ENCODE measurements around the gene CEP44. TPM values are rescaled to one million over a fixed set of nuclear protein-coding genes. Genes with fewer than 3 reads are reported as not detected.
"Not testable (repeated sequence)": the region's sequence is repeated elsewhere in the genome, so short reads cannot be mapped to it uniquely, and the experiment has no call there.

Gene CEP44
- total RNA-seq, 2 donors from 2014 or later, result 14.8 to 17.5 TPM

DNA sequence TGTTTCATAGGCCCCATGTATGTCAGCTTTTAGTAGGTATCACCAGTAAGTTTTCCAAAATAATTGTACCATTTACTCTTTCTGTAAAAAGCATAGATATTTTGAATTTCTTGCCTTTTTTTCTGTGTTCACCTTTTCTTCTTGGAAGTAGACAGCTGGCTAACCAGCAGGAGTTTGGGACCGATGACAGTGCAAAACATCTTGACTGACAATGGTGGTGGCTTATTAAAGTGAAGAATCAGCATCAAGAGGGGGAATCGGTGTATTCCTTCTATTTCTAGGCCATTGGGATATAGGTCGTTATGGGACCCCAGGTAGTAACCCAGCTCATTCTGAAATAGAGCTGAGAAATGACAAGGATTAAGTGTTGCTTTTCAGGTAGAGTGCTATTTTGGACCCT lies 3.2 kb downstream of the CEP44 start:
- DNase-seq (ENCODE audit: low spot score) (no peak), ATAC-seq (no peak)
- Mint-ChIP-seq H3K9me3 (no peaks in the 10 kb centered on the region), H3K4me1 (ENCODE audit: low read depth in 2 of 2) (peaks cover 20 to 33% of the 10 kb centered on the region in 2 donors), H3K27ac (no peak overlapping the region), H3K36me3 (peaks cover 1% of the 10 kb centered on the region), H3K4me3 (no peak overlapping the region), H3K27me3 (no peaks in the 10 kb centered on the region)

DNA sequence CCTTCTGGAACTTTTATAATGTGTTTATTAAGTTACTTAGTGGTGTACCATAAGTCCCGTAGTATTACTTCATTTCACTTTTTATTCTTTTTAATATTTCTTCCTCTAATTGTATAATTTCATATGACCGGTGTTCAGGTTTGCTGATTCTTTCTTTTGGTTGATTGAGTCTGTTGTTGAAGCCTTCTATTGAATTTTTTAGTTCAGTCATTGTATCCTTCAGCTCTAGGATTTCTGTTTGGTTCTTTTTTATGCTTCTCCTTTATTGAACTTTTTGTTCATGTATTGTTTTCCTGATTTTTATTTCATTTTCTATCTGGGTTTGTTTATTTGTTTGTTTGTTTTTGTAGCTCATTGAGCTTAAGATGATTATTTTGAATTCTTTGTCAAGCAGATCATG lies 8.8 kb downstream of the CEP44 start:
- no peaks in the 10 kb centered on the region for H3K27me3 Mint-ChIP-seq
- peaks cover 5 to 7% of the 10 kb centered on the region in 2 donors for H3K4me1 Mint-ChIP-seq (ENCODE audit: low read depth in 2 of 2)
- no peak overlapping the region for H3K4me3 Mint-ChIP-seq
- peaks cover 17% of the 10 kb centered on the region for H3K36me3 Mint-ChIP-seq
- no peak for ATAC-seq
- no peak overlapping the region for H3K27ac Mint-ChIP-seq
- peaks cover 5% of the 10 kb centered on the region for H3K9me3 Mint-ChIP-seq
- no peak for DNase-seq (ENCODE audit: low spot score)

DNA sequence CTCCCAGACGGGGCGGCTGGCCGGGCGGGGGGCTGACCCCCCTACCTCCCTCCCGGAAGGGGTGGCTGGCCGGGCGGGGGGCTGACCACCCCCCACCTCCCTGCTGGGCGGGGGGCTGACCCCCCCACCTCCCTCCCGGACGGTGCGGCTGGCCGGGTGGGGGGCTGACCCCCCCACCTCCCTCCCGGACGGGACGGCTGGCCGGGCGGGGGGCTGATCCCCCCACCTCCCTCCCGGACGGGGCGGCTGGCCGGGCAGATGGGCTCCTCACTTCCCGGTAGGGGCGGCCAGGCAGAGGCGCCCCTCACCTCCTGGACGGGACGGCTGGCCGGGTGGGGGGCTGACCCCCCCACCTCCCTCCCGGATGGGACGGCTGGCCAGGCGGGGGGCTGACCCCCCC lies 10.9 kb downstream of the CEP44 start:
- peaks cover 19% of the 10 kb centered on the region for H3K36me3 Mint-ChIP-seq
- DNase-seq (ENCODE audit: low spot score); H3K27ac Mint-ChIP-seq; H3K9me3 Mint-ChIP-seq; H3K4me3 Mint-ChIP-seq; H3K27me3 Mint-ChIP-seq; ATAC-seq; H3K4me1 Mint-ChIP-seq (ENCODE audit: low read depth in 2 of 2): not testable (repeated sequence)

- H3K4me1 Mint-ChIP-seq (ENCODE audit: low read depth in 2 of 2); H3K27me3 Mint-ChIP-seq; DNase-seq (ENCODE audit: low spot score); H3K9me3 Mint-ChIP-seq; ATAC-seq; H3K27ac Mint-ChIP-seq; H3K4me3 Mint-ChIP-seq: not testable (repeated sequence)
- peaks cover 23% of the 10 kb centered on the region for H3K36me3 Mint-ChIP-seq
Observed at GRCh38 chr4:174295142-174295541, 11.4 kb downstream of the CEP44 start.

- H3K27ac Mint-ChIP-seq, result no peak overlapping the region
- peaks cover 24% of the 10 kb centered on the region for H3K36me3 Mint-ChIP-seq
- no peaks in the 10 kb centered on the region for H3K27me3 Mint-ChIP-seq
- H3K4me3 Mint-ChIP-seq, result no peak overlapping the region
- no peaks in the 10 kb centered on the region for H3K9me3 Mint-ChIP-seq
- no peaks in the 10 kb centered on the region for H3K4me1 Mint-ChIP-seq (ENCODE audit: low read depth in 2 of 2)
- no peak for DNase-seq (ENCODE audit: low spot score)
- ATAC-seq, result no peak
Observed at GRCh38 chr4:174303687-174304086, 20.0 kb downstream of the CEP44 start.

- H3K4me3 Mint-ChIP-seq, result no peak overlapping the region
- H3K27me3 Mint-ChIP-seq, result no peaks in the 10 kb centered on the region
- DNase-seq (ENCODE audit: low spot score) (no peak), ATAC-seq (no peak)
- no peak overlapping the region for H3K27ac Mint-ChIP-seq
- no peaks in the 10 kb centered on the region for H3K9me3 Mint-ChIP-seq
- peaks cover 22% of the 10 kb centered on the region for H3K36me3 Mint-ChIP-seq
- no peaks in the 10 kb centered on the region for H3K4me1 Mint-ChIP-seq (ENCODE audit: low read depth in 2 of 2)
Observed at GRCh38 chr4:174304664-174305063, 21.0 kb downstream of the CEP44 start.

GRCh38 chr4:174305961-174306360 lies 22.2 kb downstream of the CEP44 start:
- H3K4me3 Mint-ChIP-seq, result no peak overlapping the region
- no peaks in the 10 kb centered on the region for H3K4me1 Mint-ChIP-seq (ENCODE audit: low read depth in 2 of 2)
- DNase-seq (ENCODE audit: low spot score) (no peak), ATAC-seq (no peak)
- no peaks in the 10 kb centered on the region for H3K9me3 Mint-ChIP-seq
- H3K36me3 Mint-ChIP-seq, result peaks cover 18% of the 10 kb centered on the region
- H3K27me3 Mint-ChIP-seq, result no peaks in the 10 kb centered on the region
- no peak overlapping the region for H3K27ac Mint-ChIP-seq

DNA sequence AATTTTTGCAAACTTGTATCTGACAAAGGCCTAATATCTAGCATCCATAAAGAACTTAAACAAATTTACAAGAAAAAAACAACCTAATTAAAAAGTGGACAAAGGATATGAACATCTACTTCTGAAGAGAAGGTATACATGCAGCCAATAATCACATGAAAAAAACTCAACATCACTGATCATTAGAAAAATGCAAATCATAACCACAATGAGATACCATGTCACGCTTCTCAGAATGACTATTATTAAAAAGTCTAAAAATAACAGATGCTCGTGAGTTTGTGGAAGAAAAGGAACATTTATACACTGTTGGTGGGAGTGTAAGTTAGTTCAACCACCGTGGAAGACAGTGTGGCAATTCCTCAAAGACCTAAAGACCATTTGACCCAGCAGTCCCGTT lies 24.0 kb downstream of the CEP44 start:
- H3K27me3 Mint-ChIP-seq, result no peaks in the 10 kb centered on the region
- DNase-seq (ENCODE audit: low spot score) (no peak), ATAC-seq (no peak)
- H3K4me1 Mint-ChIP-seq (ENCODE audit: low read depth in 2 of 2), result peaks cover 2% of the 10 kb centered on the region in 2 donors
- H3K4me3 Mint-ChIP-seq, result no peak overlapping the region
- H3K27ac Mint-ChIP-seq, result no peak overlapping the region
- H3K9me3 Mint-ChIP-seq, result no peaks in the 10 kb centered on the region
- H3K36me3 Mint-ChIP-seq, result peaks cover 18% of the 10 kb centered on the region

DNA sequence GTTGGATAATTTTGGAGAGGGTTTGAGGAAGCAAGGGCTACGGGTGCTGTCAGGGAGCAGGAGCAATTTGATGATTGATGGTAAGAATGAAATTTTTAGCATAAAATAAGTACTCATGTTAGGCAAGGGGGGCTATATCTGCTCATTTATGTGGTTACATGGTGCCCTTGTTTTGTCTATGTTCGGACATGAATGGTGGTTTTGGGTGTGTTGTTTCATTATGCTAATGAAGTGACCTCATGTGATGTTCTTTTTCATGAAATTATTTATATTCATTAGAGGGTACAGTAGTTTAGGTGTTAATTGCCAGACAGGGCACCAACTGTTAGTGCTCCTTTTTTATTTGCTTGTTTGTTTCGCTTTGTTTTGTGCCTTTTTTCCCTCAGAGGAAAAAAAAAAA lies 29.3 kb downstream of the CEP44 start:
- no peaks in the 10 kb centered on the region for H3K27me3 Mint-ChIP-seq
- no peak overlapping the region for H3K4me3 Mint-ChIP-seq
- H3K36me3 Mint-ChIP-seq, result peaks cover 10% of the 10 kb centered on the region
- H3K9me3 Mint-ChIP-seq, result no peaks in the 10 kb centered on the region
- H3K4me1 Mint-ChIP-seq (ENCODE audit: low read depth in 2 of 2), result peaks cover 4 to 9% of the 10 kb centered on the region in 2 donors
- DNase-seq (ENCODE audit: low spot score) (no peak), ATAC-seq (no peak)
- no peak overlapping the region for H3K27ac Mint-ChIP-seq

- Mint-ChIP-seq H3K9me3 (no peaks in the 10 kb centered on the region), H3K36me3 (peaks cover 4% of the 10 kb centered on the region), H3K27me3 (no peaks in the 10 kb centered on the region), H3K27ac (no peak overlapping the region), H3K4me1 (ENCODE audit: low read depth in 2 of 2) (peaks cover 4 to 9% of the 10 kb centered on the region in 2 donors), H3K4me3 (no peak overlapping the region)
- ATAC-seq, result no peak
- DNase-seq (ENCODE audit: low spot score), result no peak
Observed at GRCh38 chr4:174314274-174314673, 30.6 kb downstream of the CEP44 start.

- ATAC-seq (no peak), DNase-seq (ENCODE audit: low spot score) (no peak)
- H3K4me1 Mint-ChIP-seq (ENCODE audit: low read depth in 2 of 2), result peaks cover 4 to 9% of the 10 kb centered on the region in 2 donors
- H3K4me3 Mint-ChIP-seq, result no peak overlapping the region
- no peaks in the 10 kb centered on the region for H3K9me3 Mint-ChIP-seq
- peaks cover 4% of the 10 kb centered on the region for H3K36me3 Mint-ChIP-seq
- no peaks in the 10 kb centered on the region for H3K27me3 Mint-ChIP-seq
- no peak overlapping the region for H3K27ac Mint-ChIP-seq
Observed at GRCh38 chr4:174314770-174315169, 31.1 kb downstream of the CEP44 start.

- peaks cover 4% of the 10 kb centered on the region for H3K36me3 Mint-ChIP-seq
- no peaks in the 10 kb centered on the region for H3K27me3 Mint-ChIP-seq
- H3K9me3 Mint-ChIP-seq, result no peaks in the 10 kb centered on the region
- ATAC-seq (no peak), DNase-seq (ENCODE audit: low spot score) (no peak)
- H3K4me3 Mint-ChIP-seq, result no peak overlapping the region
- H3K4me1 Mint-ChIP-seq (ENCODE audit: low read depth in 2 of 2), result peaks cover 4 to 9% of the 10 kb centered on the region in 2 donors
- no peak overlapping the region for H3K27ac Mint-ChIP-seq
Observed at GRCh38 chr4:174316546-174316945, 32.8 kb downstream of the CEP44 start.

- no peak for DNase-seq (ENCODE audit: low spot score)
- Mint-ChIP-seq H3K4me1 (ENCODE audit: low read depth in 2 of 2) (peaks cover 4 to 9% of the 10 kb centered on the region in 2 donors), H3K27ac (no peak overlapping the region), H3K36me3 (peaks cover 4% of the 10 kb centered on the region), H3K4me3 (no peak overlapping the region), H3K27me3 (no peaks in the 10 kb centered on the region), H3K9me3 (no peaks in the 10 kb centered on the region)
- no peak for ATAC-seq
Observed at GRCh38 chr4:174316954-174317353, 33.2 kb downstream of the CEP44 start.

DNA sequence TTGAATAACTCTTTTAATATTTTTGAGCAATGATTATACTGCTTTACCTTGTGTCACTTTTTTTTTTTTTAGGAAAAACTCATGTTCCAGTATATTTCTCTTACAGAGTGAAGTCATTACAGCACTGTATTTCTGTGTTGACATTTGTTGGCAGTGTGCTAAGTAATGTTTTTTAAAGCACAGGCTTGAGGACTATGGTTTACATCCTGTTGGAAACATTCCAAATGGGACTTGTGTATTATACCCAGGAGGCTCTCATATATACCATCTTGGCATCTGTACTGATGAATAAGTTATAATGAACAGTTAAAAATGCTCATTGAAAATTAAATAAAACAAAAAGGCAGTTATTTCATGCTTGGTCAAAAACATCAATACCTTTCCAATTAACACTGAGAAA lies 33.8 kb downstream of the CEP44 start:
- peaks cover 4 to 8% of the 10 kb centered on the region in 2 donors for H3K4me1 Mint-ChIP-seq (ENCODE audit: low read depth in 2 of 2)
- no peak overlapping the region for H3K27ac Mint-ChIP-seq

More for the DNA sequence above, 33.8 kb downstream of the CEP44 start:
- DNase-seq (ENCODE audit: low spot score) (no peak), ATAC-seq (no peak)
- Mint-ChIP-seq H3K4me3 (no peak overlapping the region), H3K27me3 (no peaks in the 10 kb centered on the region), H3K36me3 (peaks cover 4% of the 10 kb centered on the region), H3K9me3 (no peaks in the 10 kb centered on the region)
